Activated gamma-delta T cell (primary cell): ENCODE data around the gene OCA2.

Experiments used
- DNase-seq: peaks from one replicate; lab custom pipeline; 2025; lab: John Stamatoyannopoulos, UW

Gene OCA2

DNA sequence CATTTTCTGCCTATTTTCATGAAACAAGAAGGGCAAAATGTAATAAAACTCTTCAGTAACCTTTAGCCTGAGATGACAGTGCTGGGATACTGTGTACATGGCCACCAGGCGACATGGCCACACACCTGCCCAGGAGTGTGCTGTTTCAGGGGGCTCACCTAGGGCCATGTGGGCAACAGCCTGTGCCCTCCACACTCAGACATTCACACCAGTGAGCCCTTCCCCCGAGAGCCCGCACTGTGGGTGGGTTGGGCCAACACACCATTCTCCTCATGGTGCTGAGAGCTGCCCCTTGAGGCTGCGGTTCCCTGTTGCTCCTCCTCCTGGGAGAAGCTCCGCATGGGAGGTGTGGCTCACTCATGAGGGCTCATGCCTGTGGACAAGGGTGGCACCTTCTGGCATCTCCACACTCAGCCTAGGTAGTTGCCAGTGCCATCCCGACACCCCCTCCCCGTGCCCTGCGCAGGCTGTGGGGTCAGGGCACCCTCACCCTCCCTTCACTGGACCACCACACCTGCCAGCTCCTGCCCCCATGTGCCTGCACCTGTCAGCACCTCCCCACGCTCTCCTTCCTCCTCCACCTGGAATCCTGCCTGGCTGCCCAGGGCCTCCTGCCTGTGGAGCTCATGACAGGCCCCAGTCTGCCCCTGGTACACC is 19.7 kb downstream of the OCA2 start:
- DNase-seq, result no peak

GRCh38 chr15:28078191-28078719 is 20.9 kb downstream of the OCA2 start:
- no peak for DNase-seq

- DNase-seq, result no peak
These were observed 23.5 kb downstream of the OCA2 start for GRCh38 chr15:28075573-28075972.

- DNase-seq, result no peak
These were observed 30.2 kb downstream of the OCA2 start for GRCh38 chr15:28068930-28069329.

- DNase-seq, result no peak
These were observed 32.9 kb downstream of the OCA2 start for GRCh38 chr15:28066231-28066630.

GRCh38 chr15:28060005-28060404 is 39.1 kb downstream of the OCA2 start:
- DNase-seq, result no peak

GRCh38 chr15:28058082-28058481 is 41.0 kb downstream of the OCA2 start:
- no peak for DNase-seq

GRCh38 chr15:28051955-28052633 is 47.0 kb downstream of the OCA2 start:
- DNase-seq, result no peak

- DNase-seq, result no peak
These were observed 49.5 kb downstream of the OCA2 start for GRCh38 chr15:28049581-28049980.

GRCh38 chr15:28047277-28047676 is 51.8 kb downstream of the OCA2 start:
- DNase-seq, result no peak

DNA sequence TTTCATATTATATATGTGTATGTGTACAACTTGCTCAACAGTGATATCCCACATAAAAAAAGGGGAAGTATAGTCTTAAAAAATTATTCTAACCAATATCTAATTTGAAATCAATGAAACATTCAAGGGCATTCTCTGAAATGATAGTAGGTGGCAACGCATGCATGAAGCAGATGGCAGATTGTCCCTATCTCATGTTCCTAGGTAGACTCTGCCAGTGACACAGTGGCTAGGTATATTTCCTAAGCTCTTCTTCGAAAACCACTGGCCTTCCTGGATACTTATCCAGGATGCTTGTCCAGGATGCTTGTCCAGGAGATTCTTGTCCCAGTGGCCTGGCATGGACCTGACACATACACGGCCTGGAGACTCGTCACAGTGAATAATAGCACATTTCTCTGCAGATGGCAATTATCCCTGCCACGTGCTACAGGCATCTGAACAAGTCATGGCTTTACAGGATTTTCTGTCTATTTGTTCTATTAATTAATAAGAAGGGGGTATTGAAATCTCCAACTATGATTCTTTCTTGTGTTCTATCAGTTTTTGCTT is 54.9 kb downstream of the OCA2 start:
- no peak for DNase-seq

DNA sequence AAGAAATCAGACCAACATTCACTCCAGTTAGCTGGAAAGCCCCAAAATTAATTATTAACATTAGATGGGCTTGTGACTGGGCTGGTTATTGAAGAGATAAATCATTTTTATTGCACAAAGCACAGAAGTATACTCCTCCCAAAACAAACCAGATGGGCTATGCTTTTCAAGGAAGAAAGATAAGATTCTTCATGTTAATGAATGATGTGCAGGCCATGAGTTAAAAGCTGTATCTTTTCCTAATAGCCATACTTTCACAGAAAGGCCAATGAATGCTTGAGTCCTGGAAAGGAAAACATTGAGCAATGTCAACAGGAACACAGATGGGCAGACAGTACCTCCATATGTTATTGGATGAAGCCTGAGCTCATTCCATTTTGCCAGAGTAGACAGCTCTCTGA is 55.4 kb downstream of the OCA2 start:
- no peak for DNase-seq

GRCh38 chr15:28037969-28038590 is 61.0 kb downstream of the OCA2 start:
- DNase-seq, result no peak

DNA sequence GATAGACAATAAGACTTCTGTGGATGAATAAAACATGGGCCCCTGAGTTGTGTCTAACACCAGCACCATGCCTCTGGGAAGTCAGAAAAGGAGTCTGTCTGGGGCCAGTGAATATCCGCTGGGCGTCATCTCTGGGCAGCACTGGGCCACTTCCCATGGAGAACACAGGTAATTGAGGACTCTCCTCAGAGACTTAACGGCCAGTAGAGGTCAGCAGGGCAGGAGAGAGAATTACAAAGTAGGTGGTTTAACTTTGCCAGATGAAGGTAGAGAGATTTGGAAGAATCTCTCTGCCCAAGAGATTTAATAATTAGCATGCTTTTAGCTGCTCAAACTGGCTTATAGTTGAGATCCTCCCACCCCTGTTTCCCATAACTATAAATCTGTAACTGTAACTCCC is 65.7 kb downstream of the OCA2 start:
- DNase-seq, result no peak

DNA sequence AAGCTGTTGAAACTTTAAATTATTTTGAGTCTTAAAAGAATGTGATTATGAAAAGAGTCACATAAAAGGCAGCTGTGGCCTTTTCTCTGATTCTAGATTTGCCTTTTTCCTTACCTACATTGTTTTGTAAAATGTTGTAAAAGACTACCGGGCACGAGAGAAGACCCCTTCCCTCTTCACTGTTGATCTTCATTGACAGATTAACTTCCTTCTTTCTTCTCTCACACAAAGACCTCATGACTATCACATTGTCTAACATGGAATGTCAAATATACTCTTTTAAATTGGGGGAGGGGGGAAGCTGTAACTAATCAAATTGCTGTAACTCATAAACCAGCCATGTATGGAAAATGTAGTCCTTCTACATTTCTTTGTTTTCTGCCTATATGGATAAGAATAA is 68.3 kb downstream of the OCA2 start:
- DNase-seq, result no peak

DNA sequence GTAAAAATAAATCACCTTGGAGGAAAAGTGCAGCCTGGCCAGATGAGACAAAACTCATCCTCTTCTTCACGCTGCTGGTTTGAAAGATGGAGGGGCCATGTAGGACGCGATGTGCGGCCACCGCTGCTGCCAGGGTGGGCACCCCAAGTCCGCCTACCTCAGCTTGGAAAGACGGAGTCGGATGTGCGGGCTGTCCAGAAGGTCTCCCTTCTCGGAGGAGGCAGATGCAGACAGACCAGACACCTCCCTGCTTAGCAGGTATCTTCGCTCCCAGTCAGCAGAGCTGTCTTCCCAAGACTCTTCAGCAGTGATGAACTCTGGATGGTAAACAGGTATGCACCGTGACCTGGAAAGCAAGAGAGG is 71.4 kb downstream of the OCA2 start:
- DNase-seq, result no peak

DNA sequence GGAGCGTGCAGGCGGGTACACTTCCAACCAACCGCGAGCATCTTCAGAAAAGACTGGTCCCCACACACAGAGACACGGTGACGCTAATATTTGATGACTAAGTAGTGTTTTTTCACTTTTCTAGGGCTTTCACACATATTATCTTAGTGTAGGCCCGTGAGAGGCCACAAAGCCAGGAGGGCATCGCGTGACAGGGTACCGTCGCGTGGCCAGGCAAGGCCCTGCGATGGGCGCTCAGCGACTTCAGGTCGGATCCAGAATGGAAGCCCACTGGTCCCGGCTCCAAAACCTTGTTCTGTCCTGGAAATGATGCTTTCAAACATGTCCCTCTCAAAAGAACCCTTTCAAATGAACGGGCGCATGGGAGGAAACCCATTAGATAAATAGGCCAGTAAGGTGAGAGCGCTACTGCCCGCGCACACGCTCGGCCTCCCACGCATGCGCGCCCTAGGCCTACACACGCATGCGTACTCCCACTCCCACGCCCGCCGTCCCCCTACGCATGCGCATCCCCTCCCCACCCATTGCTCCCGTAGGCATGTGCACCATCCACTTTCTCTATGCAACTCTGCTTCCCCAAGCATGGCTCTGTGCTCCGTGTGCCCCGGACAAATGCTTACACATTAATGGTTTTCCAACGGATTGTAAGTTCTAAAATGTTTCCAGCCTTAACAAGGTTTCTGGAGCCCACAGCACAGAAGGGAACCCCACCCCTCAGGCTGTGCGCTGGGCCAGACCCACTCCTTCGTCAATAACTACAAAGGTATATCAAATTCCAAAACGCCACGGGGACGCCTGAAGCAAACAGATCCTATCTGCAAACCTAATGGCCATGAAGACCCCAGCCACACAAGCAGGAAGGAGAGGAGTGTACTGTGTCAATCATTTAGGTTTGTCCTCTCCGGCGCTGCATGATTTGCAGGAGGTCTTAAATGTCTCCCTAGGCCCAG is 72.1 kb downstream of the OCA2 start:
- no peak for DNase-seq

DNA sequence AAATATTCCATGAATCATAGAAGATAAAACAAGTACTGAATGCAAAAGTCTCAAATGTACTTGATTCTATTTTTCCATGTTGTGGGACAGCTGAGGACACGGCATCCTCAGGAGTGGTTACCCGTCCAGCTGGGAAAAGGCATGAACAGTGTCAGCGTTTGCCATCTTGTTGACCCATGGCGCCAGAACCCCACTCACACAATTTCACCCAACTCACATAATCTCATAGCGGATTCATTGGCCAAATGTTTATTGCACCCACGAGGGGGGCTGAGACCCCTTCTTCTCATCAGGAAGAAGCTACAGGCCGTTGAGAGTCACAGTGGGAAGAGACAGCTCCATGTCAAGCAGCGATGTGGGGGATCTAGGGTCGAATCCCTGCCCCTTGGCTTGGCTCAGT is 72.9 kb downstream of the OCA2 start:
- DNase-seq, result no peak

DNA sequence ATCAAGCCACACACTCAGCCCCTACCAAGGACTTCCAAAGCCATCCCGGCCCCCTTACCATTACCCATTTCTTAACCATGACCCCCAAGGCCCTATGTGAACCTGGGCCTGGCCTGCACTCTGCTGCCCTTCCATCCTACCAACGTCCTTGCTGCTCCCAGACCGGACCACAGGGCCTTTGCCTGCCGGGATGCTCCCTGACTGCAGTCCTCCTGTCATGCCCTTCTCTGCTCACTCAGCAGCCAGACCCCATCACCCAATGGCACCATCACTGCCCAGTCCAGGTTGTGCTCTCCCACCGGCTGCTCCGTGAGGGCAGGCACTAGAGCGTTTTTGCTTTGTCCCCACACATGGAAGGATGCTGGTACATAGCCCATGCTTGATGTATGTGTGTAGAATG is 73.7 kb downstream of the OCA2 start:
- no peak for DNase-seq

- no peak for DNase-seq
These were observed 74.2 kb downstream of the OCA2 start for GRCh38 chr15:28024889-28025250.

DNA sequence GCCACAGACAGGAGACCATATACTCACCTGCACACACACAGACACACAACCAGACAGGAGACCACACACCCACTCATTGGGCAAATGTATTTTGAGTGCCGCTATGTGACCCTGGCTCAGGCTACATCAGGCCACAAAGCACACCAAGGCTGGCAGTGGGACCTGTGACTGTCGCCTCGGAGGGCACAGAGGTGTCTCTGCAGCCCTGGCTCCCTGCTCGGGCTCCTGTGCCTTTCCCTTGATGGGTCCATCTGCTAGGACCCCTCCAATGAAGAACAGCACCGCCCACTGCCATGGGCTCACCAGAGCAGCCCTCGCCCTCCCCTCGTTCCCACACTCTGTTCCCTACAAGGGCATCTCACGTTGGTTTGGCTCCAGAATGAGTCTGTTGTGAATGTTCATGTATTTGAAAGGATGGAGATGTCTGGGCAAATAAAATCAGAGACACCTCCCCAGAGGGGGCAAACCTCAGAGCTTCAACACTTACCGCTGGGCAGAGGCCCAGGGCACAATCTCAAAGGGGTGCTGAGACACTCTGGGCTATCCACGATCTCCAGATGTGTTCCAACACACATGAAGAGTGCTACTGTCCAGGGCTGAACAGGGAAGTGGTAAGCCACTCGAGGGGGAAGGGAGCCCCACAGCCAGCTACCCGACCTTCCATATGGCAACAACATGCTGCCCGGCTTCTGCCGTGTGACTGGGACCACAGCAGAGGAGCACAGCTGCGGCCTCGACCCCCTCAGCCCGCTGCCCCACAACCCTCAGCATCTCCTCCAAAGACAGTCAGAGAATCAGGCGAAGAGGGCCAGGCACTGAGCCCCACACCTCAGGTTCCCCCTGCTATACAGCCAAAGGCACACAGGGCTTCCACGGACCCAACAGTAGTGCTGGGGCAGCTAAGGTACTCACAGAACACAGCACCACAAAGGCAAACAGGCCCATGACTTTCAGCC is 74.9 kb downstream of the OCA2 start:
- no peak for DNase-seq
